K562 (cell line): ENCODE data around the gene IDS. TPM values are rescaled to one million over a fixed set of nuclear protein-coding genes. Genes with fewer than 3 reads are reported as not detected.

Source experiments
- BDP1 ChIP-seq: IDR thresholded peaks from 3 replicates; pipeline ENCODE4 v1.6.1; 2011; ENCODE audit not compliant: insufficient read length, insufficient read depth
- BRD9 ChIP-seq: fragments of 450-650 bp; IDR thresholded peaks from 2 replicates; pipeline ENCODE4 v1.6.1; 2018; ENCODE audit warnings: low read depth; ENCODE audit not compliant: partially characterized antibody
- BRF1 ChIP-seq: IDR thresholded peaks from 3 replicates; pipeline ENCODE4 v1.6.1; 2011; ENCODE audit warnings: borderline replicate concordance, mild to moderate bottlenecking; ENCODE audit not compliant: insufficient read length; ENCODE audit errors: extremely low read depth
- CEBPG ChIP-seq, 3 experiments: fragments of 200-800 bp in 1 of 3; sonication (Bioruptor generic) in 1 of 3; sonication (generic) in 1 of 3; formaldehyde crosslinking in 1 of 3; IDR thresholded peaks in 2 of 3; conservative IDR thresholded peaks in 1 of 3; 2 replicates each; pipeline versions ENCODE4 v1.6.1 to v1.8.0; 2016 to 2022; ENCODE audit warnings: missing compliant biosample characterization in 2 of 3, missing genetic modification characterization in 2 of 3, mild to moderate bottlenecking in 1 of 3, missing genetic modification reagents in 1 of 3
- ELF2 ChIP-seq: fragments of 250-450 bp; sonication (Bioruptor Pico); IDR thresholded peaks from 2 replicates; pipeline ENCODE4 v1.5.0; 2021; ENCODE audit warnings: mild to moderate bottlenecking
- FUS ChIP-seq: fragments of 200-400 bp; formaldehyde crosslinking; optimal IDR thresholded peaks from 2 replicates; pipeline ENCODE3; 2017; ENCODE audit warnings: low read depth, low read length
- GABPB2 ChIP-seq: fragments of 250-450 bp; sonication (Bioruptor Pico); conservative IDR thresholded peaks from 2 replicates; pipeline ENCODE4 v1.5.1; 2021; ENCODE audit warnings: mild to moderate bottlenecking
- JUND ChIP-seq, 2 experiments: IDR thresholded peaks; 2 replicates in 1 of 2; 3 replicates in 1 of 2; pipeline ENCODE4 v1.6.1; 2011; ENCODE audit warnings: borderline replicate concordance in 2 of 2, low read depth in 2 of 2, low read length in 2 of 2, improper control_type of control experiment in 1 of 2, missing biosample characterization in 1 of 2, missing genetic modification characterization in 1 of 2, missing genetic modification reagents in 1 of 2
- KDM5B ChIP-seq: fragments of 200-600 bp; sonication (generic); IDR thresholded peaks from 2 replicates; pipeline ENCODE4 v1.6.1; 2012; ENCODE audit warnings: low read depth, mild to moderate bottlenecking, moderate library complexity, low read length, control low read depth, inconsistent platforms; ENCODE audit not compliant: insufficient replicate concordance
- NCOA4 ChIP-seq: fragments of 450-650 bp; IDR thresholded peaks from 2 replicates; pipeline ENCODE4 v1.6.1; 2018; ENCODE audit warnings: mild to moderate bottlenecking; ENCODE audit not compliant: partially characterized antibody
- NR2F6 ChIP-seq: fragments of 450-650 bp; formaldehyde crosslinking; IDR thresholded peaks from 2 replicates; pipeline ENCODE4 v1.4.0; 2020; ENCODE audit warnings: mild to moderate bottlenecking
- PKNOX1 ChIP-seq: fragments of 450-650 bp; IDR thresholded peaks from 2 replicates; pipeline ENCODE4 v1.6.1; 2016
- PRMT5 ChIP-seq: sonication (generic); formaldehyde crosslinking; IDR thresholded peaks from 2 replicates; pipeline ENCODE4 v1.5.0; 2020; ENCODE audit warnings: missing genetic modification reagents
- SPI1 ChIP-seq: IDR thresholded peaks from 2 replicates; pipeline ENCODE4 v1.6.1; 2011; ENCODE audit warnings: low read depth, low read length, control low read depth, borderline replicate concordance
- SRSF1 ChIP-seq: fragments of 200-400 bp; formaldehyde crosslinking; IDR thresholded peaks from 2 replicates; pipeline ENCODE4 v1.6.1; 2017; ENCODE audit warnings: mild to moderate bottlenecking, low read depth, low read length, moderate library complexity
- ZFPM2 ChIP-seq: fragments of 250-450 bp; sonication (Bioruptor Pico); IDR thresholded peaks from 2 replicates; pipeline ENCODE4 v1.5.1; 2022; ENCODE audit warnings: mild to moderate bottlenecking
- ZNF239 ChIP-seq: fragments of 250-450 bp; sonication (Bioruptor Pico); IDR thresholded peaks from 2 replicates; pipeline ENCODE4 v1.4.0; 2020; ENCODE audit warnings: mild to moderate bottlenecking
- ZNF76 ChIP-seq: fragments of 250-450 bp; sonication (Bioruptor Pico); IDR thresholded peaks from 2 replicates; pipeline ENCODE4 v1.4.0; 2020; ENCODE audit warnings: mild to moderate bottlenecking, moderate library complexity, borderline replicate concordance
- polyA plus RNA-seq, 8 experiments: library from polyadenylated mRNA; depleted of rRNA in 4 of 8; stranded (reverse) in 5 of 8; unstranded in 3 of 8; fragments of >200 nt; fragmentation: Nextera tagmentation in 2 of 8; fragmentation: Illumina TruSeq in 1 of 8; extraction: Ambion mirVana in 2 of 8; extraction: Trizol in 1 of 8; gene quantifications; 2 replicates each; pipeline versions ENCODE4 v1.2.1 to v1.2.3, GENCODE V29; 2011 to 2014; ENCODE audit warnings: inconsistent platforms in 1 of 8, missing spikeins in 1 of 8
- total RNA-seq, 7 experiments: library from RNA; depleted of rRNA in 6 of 7; stranded (reverse); fragments of >200 nt in 6 of 7; fragmentation: Illumina TruSeq in 2 of 7; extraction: Trizol in 2 of 7; gene quantifications; 2 replicates each; pipeline versions ENCODE4 v1.2.1 to v1.2.3, GENCODE V29; 2011 to 2021; ENCODE audit warnings: low replicate concordance in 1 of 7
- TF ChIP-seq, protein P1 (sequence below): sonication (generic); IDR thresholded peaks from 2 replicates; pipeline ENCODE4 v1.6.1; 2016
- TF ChIP-seq, protein P2 (sequence below): fragments of 150-350 bp; conservative IDR thresholded peaks from 2 replicates; pipeline ENCODE4 v1.6.1; 2014; ENCODE audit warnings: low read length
- TF ChIP-seq, protein P3 (sequence below): sonication (generic); formaldehyde crosslinking; IDR thresholded peaks from 2 replicates; pipeline ENCODE4 v1.8.0; 2022; ENCODE audit warnings: mild to moderate bottlenecking, missing genetic modification reagents

The IDS gene
- total and polyA plus RNA-seq, 9 of the 15 experiments (the other 6 are each of a cell fraction or from before 2014, with no cell fraction given): 2.0 to 18.6 (median 8.6) TPM

DNA sequence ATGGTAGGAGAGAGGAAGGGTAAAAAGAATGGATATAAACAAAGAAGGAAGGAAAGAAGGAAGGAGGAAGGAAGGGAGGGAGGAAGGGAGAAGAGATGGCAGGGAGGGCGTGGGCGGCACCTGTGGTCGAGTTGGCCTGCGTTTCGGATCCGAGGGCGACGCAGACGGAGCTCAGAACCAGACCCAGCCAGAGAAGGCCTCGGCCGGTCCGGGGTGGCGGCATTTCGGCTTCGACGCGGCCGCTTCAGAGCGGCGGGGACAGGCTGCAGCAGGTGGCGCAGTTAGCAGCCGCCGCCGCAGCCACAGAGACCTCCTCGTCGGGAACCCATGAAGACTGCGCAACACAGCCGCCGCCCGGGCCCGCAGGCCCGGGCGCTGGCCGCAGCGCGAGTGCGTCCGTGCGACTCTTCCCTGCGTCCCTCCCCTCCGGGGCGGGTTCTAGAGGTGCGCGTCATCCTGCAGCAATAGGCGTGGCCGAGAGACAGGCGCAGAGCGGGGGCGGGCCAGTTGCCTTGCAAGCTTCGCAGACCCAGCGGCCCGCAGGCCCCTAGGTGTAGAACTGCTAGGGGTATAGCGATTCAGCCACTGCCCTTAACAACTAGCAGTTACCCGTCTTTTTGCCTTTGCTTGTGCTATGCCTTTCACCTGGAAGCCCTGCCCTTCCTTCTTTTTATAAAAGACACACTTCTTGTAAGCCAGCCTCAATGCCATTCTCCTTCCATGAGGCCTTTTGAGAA, at the start of gene IDS (continued):
- TF ChIP-seq CEBPG (CRISPR knock-in tag; IDR thresholded peaks at IDR 0.05) (no peak), CEBPG (tag; conservative IDR thresholded peaks at IDR 0.05 in 1 of 2, IDR thresholded peaks at IDR 0.05 in 1 of 2) (0 out of 4 replicates have a peak, but pooled peaks of 1 of the 2 experiments have one; percentile 23), ZNF76 (CRISPR knock-in tag) (no peak), ELF2 (no peak), FUS (no peak), NCOA4 (no peak), NR2F6 (CRISPR knock-in tag) (no peak), KDM5B (peak; percentile 83), SPI1 (no peak), BRD9 (no peak), ZNF239 (no peak), PRMT5 (no peak), ZFPM2 (CRISPR knock-in tag) (no peak), JUND (IDR thresholded peaks at IDR 0.05; ENCODE audit: borderline replicate concordance, low read depth, low read length) (peak; percentile 59), JUND (tag; IDR thresholded peaks at IDR 0.05; ENCODE audit: borderline replicate concordance, low read depth, low read length) (peak; percentile 20; the same call in 1 of the 3 replicates), PKNOX1 (0 out of 2 replicates have a peak, but pooled peaks have one; percentile 5), BDP1 (no peak), GABPB2 (CRISPR knock-in tag) (no peak), SRSF1 (no peak), BRF1 (no peak)
- TF ChIP-seq, protein P1, sequence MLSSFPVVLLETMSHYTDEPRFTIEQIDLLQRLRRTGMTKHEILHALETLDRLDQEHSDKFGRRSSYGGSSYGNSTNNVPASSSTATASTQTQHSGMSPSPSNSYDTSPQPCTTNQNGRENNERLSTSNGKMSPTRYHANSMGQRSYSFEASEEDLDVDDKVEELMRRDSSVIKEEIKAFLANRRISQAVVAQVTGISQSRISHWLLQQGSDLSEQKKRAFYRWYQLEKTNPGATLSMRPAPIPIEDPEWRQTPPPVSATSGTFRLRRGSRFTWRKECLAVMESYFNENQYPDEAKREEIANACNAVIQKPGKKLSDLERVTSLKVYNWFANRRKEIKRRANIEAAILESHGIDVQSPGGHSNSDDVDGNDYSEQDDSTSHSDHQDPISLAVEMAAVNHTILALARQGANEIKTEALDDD: no peak
- TF ChIP-seq, protein P2, sequence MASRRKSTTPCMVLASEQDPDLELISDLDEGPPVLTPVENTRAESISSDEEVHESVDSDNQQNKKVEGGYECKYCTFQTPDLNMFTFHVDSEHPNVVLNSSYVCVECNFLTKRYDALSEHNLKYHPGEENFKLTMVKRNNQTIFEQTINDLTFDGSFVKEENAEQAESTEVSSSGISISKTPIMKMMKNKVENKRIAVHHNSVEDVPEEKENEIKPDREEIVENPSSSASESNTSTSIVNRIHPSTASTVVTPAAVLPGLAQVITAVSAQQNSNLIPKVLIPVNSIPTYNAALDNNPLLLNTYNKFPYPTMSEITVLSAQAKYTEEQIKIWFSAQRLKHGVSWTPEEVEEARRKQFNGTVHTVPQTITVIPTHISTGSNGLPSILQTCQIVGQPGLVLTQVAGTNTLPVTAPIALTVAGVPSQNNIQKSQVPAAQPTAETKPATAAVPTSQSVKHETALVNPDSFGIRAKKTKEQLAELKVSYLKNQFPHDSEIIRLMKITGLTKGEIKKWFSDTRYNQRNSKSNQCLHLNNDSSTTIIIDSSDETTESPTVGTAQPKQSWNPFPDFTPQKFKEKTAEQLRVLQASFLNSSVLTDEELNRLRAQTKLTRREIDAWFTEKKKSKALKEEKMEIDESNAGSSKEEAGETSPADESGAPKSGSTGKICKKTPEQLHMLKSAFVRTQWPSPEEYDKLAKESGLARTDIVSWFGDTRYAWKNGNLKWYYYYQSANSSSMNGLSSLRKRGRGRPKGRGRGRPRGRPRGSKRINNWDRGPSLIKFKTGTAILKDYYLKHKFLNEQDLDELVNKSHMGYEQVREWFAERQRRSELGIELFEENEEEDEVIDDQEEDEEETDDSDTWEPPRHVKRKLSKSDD: no peak
- TF ChIP-seq, protein P3, sequence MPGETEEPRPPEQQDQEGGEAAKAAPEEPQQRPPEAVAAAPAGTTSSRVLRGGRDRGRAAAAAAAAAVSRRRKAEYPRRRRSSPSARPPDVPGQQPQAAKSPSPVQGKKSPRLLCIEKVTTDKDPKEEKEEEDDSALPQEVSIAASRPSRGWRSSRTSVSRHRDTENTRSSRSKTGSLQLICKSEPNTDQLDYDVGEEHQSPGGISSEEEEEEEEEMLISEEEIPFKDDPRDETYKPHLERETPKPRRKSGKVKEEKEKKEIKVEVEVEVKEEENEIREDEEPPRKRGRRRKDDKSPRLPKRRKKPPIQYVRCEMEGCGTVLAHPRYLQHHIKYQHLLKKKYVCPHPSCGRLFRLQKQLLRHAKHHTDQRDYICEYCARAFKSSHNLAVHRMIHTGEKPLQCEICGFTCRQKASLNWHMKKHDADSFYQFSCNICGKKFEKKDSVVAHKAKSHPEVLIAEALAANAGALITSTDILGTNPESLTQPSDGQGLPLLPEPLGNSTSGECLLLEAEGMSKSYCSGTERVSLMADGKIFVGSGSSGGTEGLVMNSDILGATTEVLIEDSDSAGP (CRISPR knock-in tag): no peak
